GM21528 (cell line): ENCODE data around the gene ATP13A3.
"Not testable (repeated sequence)": the region's sequence is repeated elsewhere in the genome, so short reads cannot be mapped to it uniquely, and the experiment has no call there.

ENCODE experiments used
- ATAC-seq: cut with Tn5 transposase; IDR thresholded peaks from one replicate; pipeline ENCODE4 v1.9.1; 2021; ENCODE audit warnings: mild to moderate bottlenecking, moderate library complexity; ENCODE audit not compliant: unreplicated experiment, low FRiP score

The ATP13A3 gene

GRCh38 chr3:194486540-194487288, at the start of gene ATP13A3:
Gene ATP13A3 (minus strand): TSS chr3:194487002. CDS start chr3:194462190, 24,812 bp downstream.
- peak; percentile 70 for ATAC-seq

GRCh38 chr3:194535199-194535598, 48.4 kb upstream of the ATP13A3 start:
- ATAC-seq = not testable (repeated sequence)

- no peak for ATAC-seq
Measured at GRCh38 chr3:194534243-194534642, 47.4 kb upstream of the ATP13A3 start.

GRCh38 chr3:194532591-194532990, 45.8 kb upstream of the ATP13A3 start:
- no peak for ATAC-seq

GRCh38 chr3:194527726-194528125, 40.9 kb upstream of the ATP13A3 start:
- ATAC-seq = no peak

GRCh38 chr3:194526164-194526563, 39.4 kb upstream of the ATP13A3 start:
- ATAC-seq = no peak

- ATAC-seq = no peak
Measured at GRCh38 chr3:194522579-194523046, 35.8 kb upstream of the ATP13A3 start.

GRCh38 chr3:194521510-194522260, 34.9 kb upstream of the ATP13A3 start:
- no peak for ATAC-seq

GRCh38 chr3:194520682-194521162, 33.9 kb upstream of the ATP13A3 start:
- not testable (repeated sequence) for ATAC-seq

GRCh38 chr3:194520201-194520600, 33.4 kb upstream of the ATP13A3 start:
- not testable (repeated sequence) for ATAC-seq

- ATAC-seq = no peak
Measured at GRCh38 chr3:194518652-194519051, 31.9 kb upstream of the ATP13A3 start.

GRCh38 chr3:194517333-194517732, 30.5 kb upstream of the ATP13A3 start:
- no peak for ATAC-seq

GRCh38 chr3:194514626-194515025, 27.8 kb upstream of the ATP13A3 start:
- no peak for ATAC-seq

GRCh38 chr3:194512895-194513601, 26.2 kb upstream of the ATP13A3 start:
- no peak for ATAC-seq

- no peak for ATAC-seq
Measured at GRCh38 chr3:194508491-194509453, 22.0 kb upstream of the ATP13A3 start.

GRCh38 chr3:194507571-194507970, 20.8 kb upstream of the ATP13A3 start:
- no peak for ATAC-seq

GRCh38 chr3:194505791-194506415, 19.1 kb upstream of the ATP13A3 start:
- ATAC-seq = no peak

- ATAC-seq = no peak
Measured at GRCh38 chr3:194504861-194505260, 18.1 kb upstream of the ATP13A3 start.

- no peak for ATAC-seq
Measured at GRCh38 chr3:194504146-194504545, 17.3 kb upstream of the ATP13A3 start.
